Hematopoietic multipotent progenitor cell treated with erythropoietin and hydrocortisone succinate and interleukin-3 and kit ligand, for 8 days (in vitro differentiated cells): Measurements from ENCODE around the gene ACMSD.

ENCODE experiments used
- DNase-seq: peaks from one replicate; pipeline ENCODE4 v3.0.0-alpha.2; 2015

Gene ACMSD

GRCh38 chr2:134910763-134911399 is 72.5 kb downstream of the ACMSD start:
- no peak for DNase-seq

GRCh38 chr2:134911400-134911785 is 73.0 kb downstream of the ACMSD start:
- DNase-seq, result no peak

- no peak for DNase-seq
Measured at GRCh38 chr2:134912361-134912760, 73.9 kb downstream of the ACMSD start.

GRCh38 chr2:134917360-134917865 is 79.0 kb downstream of the ACMSD start:
- no peak for DNase-seq

- no peak for DNase-seq
Measured at GRCh38 chr2:134917888-134918525, 79.6 kb downstream of the ACMSD start.

GRCh38 chr2:134918526-134919340 is 80.3 kb downstream of the ACMSD start, which contains the start of gene CCNT2:
Gene CCNT2, plus strand, starts transcription at chr2:134918822. Its CDS starts 33 bp downstream, at chr2:134918855.
- peak; percentile 99 for DNase-seq

- peak; percentile 68 for DNase-seq
Measured at GRCh38 chr2:134919341-134920210, 81.2 kb downstream of the ACMSD start.

- DNase-seq, result no peak
Measured at GRCh38 chr2:134924912-134925311, 86.5 kb downstream of the ACMSD start.

- DNase-seq, result no peak
Measured at GRCh38 chr2:134926231-134926931, 88.0 kb downstream of the ACMSD start.

- DNase-seq, result peak; percentile 20
Measured at GRCh38 chr2:134927195-134927594, 88.8 kb downstream of the ACMSD start.

- DNase-seq, result no peak
Measured at GRCh38 chr2:134932864-134933526, 94.6 kb downstream of the ACMSD start.

- no peak for DNase-seq
Measured at GRCh38 chr2:134933732-134934131, 95.3 kb downstream of the ACMSD start.

- no peak for DNase-seq
Measured at GRCh38 chr2:134934150-134934549, 95.7 kb downstream of the ACMSD start.

GRCh38 chr2:134934641-134935040 is 96.2 kb downstream of the ACMSD start:
- DNase-seq, result no peak

- DNase-seq, result no peak
Measured at GRCh38 chr2:134936691-134937090, 98.3 kb downstream of the ACMSD start.

- no peak for DNase-seq
Measured at GRCh38 chr2:134943540-134943939, 105.1 kb downstream of the ACMSD start.

GRCh38 chr2:134944975-134945374 is 106.6 kb downstream of the ACMSD start:
- no peak for DNase-seq

GRCh38 chr2:134946073-134946472 is 107.7 kb downstream of the ACMSD start:
- no peak for DNase-seq

GRCh38 chr2:134949981-134950708 is 111.7 kb downstream of the ACMSD start:
- DNase-seq, result no peak

- DNase-seq, result no peak
Measured at GRCh38 chr2:134950886-134951285, 112.5 kb downstream of the ACMSD start.
